ENCODE measurements around the gene HNF4A.

HNF4A gene

DNA sequence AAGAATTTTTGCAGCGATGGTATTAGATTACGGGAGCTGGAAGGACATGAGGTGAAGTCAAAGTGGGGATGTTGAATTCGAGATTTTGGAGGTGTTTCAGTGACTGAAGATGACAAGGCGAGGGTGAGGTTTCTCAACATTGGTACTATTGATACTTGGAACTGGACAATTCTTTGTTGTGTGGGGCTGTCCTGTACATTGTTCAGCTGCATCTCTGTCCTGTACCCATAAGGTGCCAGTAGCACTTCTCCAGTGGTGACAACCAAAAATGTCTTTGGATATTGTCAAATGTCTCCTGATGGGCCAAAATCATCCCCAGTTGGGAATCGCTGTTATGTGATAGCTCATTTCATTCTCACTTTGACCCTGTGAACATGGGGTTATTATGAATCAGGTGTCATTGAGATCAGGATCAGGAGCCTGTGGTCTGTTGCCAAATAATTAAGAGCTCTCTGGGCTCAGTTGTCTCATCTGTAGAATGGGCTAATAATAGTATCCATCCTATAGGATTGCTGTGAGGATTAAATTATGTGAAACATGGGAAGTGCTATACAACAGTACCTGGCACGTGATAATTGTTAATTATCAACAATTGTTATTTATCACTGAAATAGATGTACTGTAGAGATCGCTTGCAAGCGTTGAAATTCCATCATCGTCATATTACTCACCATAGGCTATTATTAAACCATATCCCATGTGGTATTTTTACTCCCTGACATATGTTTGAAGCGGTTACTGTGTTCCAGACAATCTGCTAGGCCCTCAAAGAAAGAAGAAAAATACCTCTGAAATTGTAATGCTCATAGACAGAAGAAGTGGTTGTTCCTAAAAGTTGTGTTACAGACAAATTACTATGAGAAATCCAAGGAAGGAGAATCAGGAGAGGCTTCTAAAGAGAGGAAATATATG, 71.6 kb downstream of the HNF4A start:
- no peak for DNase-seq

DNA sequence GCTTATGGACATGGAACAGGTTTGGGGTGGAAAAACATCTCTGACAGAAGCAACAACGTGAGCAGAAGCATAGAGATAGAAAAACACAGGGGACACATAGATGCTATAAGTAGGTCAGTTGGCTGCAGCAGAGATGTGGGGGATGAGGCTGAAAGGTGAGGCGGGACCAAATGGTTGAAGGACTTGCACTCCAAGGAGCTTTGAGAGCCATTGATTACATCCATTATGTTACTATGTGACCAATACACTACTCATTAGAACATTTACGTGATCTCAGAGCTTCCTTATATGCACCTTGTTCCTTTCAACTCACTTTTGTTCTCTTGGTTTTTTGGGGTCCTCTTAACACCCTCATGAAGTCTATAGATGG, 72.3 kb downstream of the HNF4A start:
- no peak for DNase-seq

GRCh38 chr20:44428174-44429016, 72.9 kb downstream of the HNF4A start:
- no peak for DNase-seq

GRCh38 chr20:44429017-44429339, 73.5 kb downstream of the HNF4A start:
- DNase-seq = no peak

GRCh38 chr20:44429419-44430269, 74.1 kb downstream of the HNF4A start:
- no peak for DNase-seq

GRCh38 chr20:44430270-44431065, 75.0 kb downstream of the HNF4A start:
- no peak for DNase-seq

GRCh38 chr20:44431118-44431501, 75.6 kb downstream of the HNF4A start:
- DNase-seq = no peak

GRCh38 chr20:44431502-44432234, 76.2 kb downstream of the HNF4A start:
- no peak for DNase-seq

GRCh38 chr20:44432618-44433577, 77.4 kb downstream of the HNF4A start:
- DNase-seq = no peak

DNA sequence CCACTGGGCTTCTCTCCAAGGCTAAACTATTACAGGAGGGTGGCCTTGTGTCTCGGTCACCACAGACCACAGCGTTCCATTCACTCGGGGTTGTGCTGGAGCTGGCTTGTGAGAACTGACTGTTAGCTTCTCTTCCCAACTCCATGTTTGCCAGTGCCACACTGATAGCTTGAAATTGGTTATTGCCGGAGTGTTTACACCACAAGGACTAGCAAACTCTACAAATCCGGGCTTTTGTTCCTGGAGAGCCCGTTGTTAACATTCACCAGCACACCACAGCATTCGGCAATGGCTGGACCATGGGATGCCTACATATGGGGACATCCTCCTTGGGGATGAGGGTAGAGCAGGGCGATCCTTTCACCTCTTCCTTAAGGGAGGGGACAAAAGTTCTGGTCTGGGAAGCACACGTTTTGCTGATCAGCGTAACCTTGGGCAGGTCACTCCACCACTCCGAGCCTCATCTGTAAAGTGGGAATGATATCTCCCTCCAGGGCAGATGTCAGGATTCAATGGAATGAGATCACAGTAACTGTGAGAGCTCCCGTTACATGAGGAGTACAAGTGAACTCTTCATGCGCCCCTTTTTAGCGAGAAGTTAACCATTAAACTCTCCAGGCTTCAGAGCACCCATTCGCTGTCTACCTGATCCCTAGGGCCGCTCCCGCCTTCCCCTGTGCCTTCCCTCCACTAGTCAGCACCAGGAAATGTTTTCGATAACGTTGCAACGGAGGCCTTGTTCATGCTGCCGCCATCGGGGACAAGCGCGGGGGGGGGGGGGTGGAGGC, 78.4 kb downstream of the HNF4A start:
- no peak for DNase-seq

DNA sequence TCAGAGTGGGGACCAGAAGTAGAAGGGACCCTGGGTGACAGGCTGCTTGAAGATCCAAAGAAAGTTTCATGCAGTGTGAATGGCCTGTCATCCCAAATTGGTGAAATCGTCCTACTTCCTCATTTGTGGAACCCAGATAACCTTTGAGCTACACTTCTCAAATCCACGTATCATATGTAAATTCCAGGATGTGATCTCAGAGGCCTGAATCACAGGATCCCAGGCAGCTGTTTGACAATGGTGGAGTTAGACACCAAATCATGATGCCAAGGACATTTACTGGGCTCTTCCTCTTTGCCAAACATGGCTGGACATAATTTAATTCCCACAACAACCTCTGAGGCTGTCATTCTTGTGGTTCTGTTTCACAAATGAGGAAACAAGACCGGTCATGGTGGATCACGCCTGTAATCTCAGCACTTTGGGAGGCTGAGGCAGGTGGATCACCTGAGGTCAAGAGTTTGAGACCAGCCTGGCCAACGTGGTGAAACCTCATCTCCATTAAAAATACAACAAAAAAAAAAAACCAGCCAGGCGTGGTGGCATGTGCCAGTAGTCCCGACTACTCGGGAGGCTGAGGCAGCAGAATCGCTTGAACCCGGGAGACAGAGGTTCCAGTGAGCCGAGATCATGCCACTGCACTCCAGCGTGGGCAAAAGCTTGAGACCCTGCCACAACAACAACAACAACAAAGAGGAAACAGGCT, 80.3 kb downstream of the HNF4A start:
- peak; percentile 70 to 75 for DNase-seq

- no peak for DNase-seq
Measured at GRCh38 chr20:44436393-44436792, 80.9 kb downstream of the HNF4A start.

DNA sequence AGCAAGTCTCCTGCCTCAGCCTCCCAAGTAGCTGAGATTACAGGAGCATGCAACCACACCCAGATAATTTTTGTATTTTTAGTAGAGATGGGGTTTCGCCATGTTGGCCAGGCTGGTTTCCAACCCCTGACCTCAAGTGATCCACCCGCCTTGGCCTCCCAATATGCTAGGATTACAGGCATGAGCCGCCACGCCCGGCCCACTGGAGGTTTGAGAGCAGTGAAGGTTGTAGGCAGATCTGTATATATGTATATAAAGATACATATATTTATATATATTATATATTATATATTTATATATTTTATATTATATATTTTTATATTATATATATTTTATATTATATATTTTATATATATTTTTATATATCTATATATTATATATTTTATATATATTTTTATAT, 82.0 kb downstream of the HNF4A start:
- no peak for DNase-seq

GRCh38 chr20:44438782-44439181, 83.3 kb downstream of the HNF4A start:
- no peak for DNase-seq

GRCh38 chr20:44439318-44439717, 83.8 kb downstream of the HNF4A start:
- no peak for DNase-seq

- DNase-seq = peak in 1 of 2 donors; percentile 4
Measured at GRCh38 chr20:44442298-44443070, 87.0 kb downstream of the HNF4A start.
